Osteocyte (in vitro differentiated cells): ENCODE data around the gene COL6A1. TPM values are rescaled to one million over a fixed set of nuclear protein-coding genes. Genes with fewer than 3 reads are reported as not detected.

Experiments
- DNase-seq: peaks from one replicate; pipeline ENCODE4 v3.0.0; 2021; ENCODE audit warnings: mixed read lengths; ENCODE audit not compliant: unreplicated experiment; ENCODE audit errors: extremely low spot score
- H3K27ac Mint-ChIP-seq: one replicate; pipeline ENCODE4 v1.8.0; 2021; ENCODE audit warnings: mild to moderate bottlenecking, mixed read lengths; ENCODE audit not compliant: unreplicated experiment
- H3K27me3 Mint-ChIP-seq: one replicate; pipeline ENCODE4 v1.8.0; 2021; ENCODE audit warnings: mixed read lengths; ENCODE audit not compliant: unreplicated experiment
- H3K36me3 Mint-ChIP-seq: one replicate; pipeline ENCODE4 v1.8.0; 2021; ENCODE audit warnings: mixed read lengths; ENCODE audit not compliant: unreplicated experiment
- H3K4me1 Mint-ChIP-seq: one replicate; pipeline ENCODE4 v1.8.0; 2021; ENCODE audit warnings: mixed read lengths; ENCODE audit not compliant: unreplicated experiment
- H3K4me3 Mint-ChIP-seq: one replicate; pipeline ENCODE4 v1.8.0; 2021; ENCODE audit warnings: mild to moderate bottlenecking, moderate library complexity, mixed read lengths; ENCODE audit not compliant: unreplicated experiment
- H3K9me3 Mint-ChIP-seq: one replicate; pipeline ENCODE4 v1.8.0; 2021; ENCODE audit warnings: mixed read lengths; ENCODE audit not compliant: unreplicated experiment
- total RNA-seq: library from RNA; stranded (reverse); gene quantifications from 2 replicates; pipeline ENCODE4 v1.2.1, GENCODE V29; 2021
- TF ChIP-seq, protein P1 (sequence below): fragments of 200-600 bp; sonication (generic); IDR thresholded peaks from 2 replicates; pipeline ENCODE4 v1.5.0; 2021; ENCODE audit warnings: antibody characterized with exemption, mild to moderate bottlenecking, moderate library complexity

Gene COL6A1
- total RNA-seq, 1 donor from 2014 or later, result 1,503 TPM

GRCh38 chr21:45988366-45989347, 7.1 kb downstream of the COL6A1 start:
- peaks cover 14% of the 10 kb centered on the region for H3K4me1 Mint-ChIP-seq
- DNase-seq, result no peak
- no peak overlapping the region for H3K4me3 Mint-ChIP-seq

GRCh38 chr21:45989355-45990048, 7.9 kb downstream of the COL6A1 start:
- H3K9me3 Mint-ChIP-seq, result no peaks in the 10 kb centered on the region
- peaks cover 10% of the 10 kb centered on the region for H3K4me1 Mint-ChIP-seq
- DNase-seq, result no peak
- H3K27ac Mint-ChIP-seq, result no peak overlapping the region
- H3K4me3 Mint-ChIP-seq, result no peak overlapping the region
- no peaks in the 10 kb centered on the region for H3K27me3 Mint-ChIP-seq
- peaks cover 16% of the 10 kb centered on the region for H3K36me3 Mint-ChIP-seq
- TF ChIP-seq, protein P1, sequence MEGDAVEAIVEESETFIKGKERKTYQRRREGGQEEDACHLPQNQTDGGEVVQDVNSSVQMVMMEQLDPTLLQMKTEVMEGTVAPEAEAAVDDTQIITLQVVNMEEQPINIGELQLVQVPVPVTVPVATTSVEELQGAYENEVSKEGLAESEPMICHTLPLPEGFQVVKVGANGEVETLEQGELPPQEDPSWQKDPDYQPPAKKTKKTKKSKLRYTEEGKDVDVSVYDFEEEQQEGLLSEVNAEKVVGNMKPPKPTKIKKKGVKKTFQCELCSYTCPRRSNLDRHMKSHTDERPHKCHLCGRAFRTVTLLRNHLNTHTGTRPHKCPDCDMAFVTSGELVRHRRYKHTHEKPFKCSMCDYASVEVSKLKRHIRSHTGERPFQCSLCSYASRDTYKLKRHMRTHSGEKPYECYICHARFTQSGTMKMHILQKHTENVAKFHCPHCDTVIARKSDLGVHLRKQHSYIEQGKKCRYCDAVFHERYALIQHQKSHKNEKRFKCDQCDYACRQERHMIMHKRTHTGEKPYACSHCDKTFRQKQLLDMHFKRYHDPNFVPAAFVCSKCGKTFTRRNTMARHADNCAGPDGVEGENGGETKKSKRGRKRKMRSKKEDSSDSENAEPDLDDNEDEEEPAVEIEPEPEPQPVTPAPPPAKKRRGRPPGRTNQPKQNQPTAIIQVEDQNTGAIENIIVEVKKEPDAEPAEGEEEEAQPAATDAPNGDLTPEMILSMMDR, result no peak

More at GRCh38 chr21:45988366-45989347, 7.1 kb downstream of the COL6A1 start:
- Mint-ChIP-seq H3K36me3 (peaks cover 20% of the 10 kb centered on the region), H3K27ac (no peak overlapping the region), H3K9me3 (no peaks in the 10 kb centered on the region), H3K27me3 (no peaks in the 10 kb centered on the region)
- TF ChIP-seq, protein P1, result no peak

- H3K27ac Mint-ChIP-seq, result no peak overlapping the region
- no peak for DNase-seq
- no peaks in the 10 kb centered on the region for H3K9me3 Mint-ChIP-seq
- H3K4me3 Mint-ChIP-seq, result no peak overlapping the region
- H3K4me1 Mint-ChIP-seq, result peaks cover 10% of the 10 kb centered on the region
- peaks cover 16% of the 10 kb centered on the region for H3K36me3 Mint-ChIP-seq
- TF ChIP-seq, protein P1, result no peak
- no peaks in the 10 kb centered on the region for H3K27me3 Mint-ChIP-seq
Observed at GRCh38 chr21:45990049-45990711, 8.6 kb downstream of the COL6A1 start.

- peak overlapping the region; percentile 38 for H3K27ac Mint-ChIP-seq
- DNase-seq, result peak; percentile 83
- no peaks in the 10 kb centered on the region for H3K27me3 Mint-ChIP-seq
- H3K4me3 Mint-ChIP-seq, result no peak overlapping the region
- peaks cover 15% of the 10 kb centered on the region for H3K4me1 Mint-ChIP-seq
- TF ChIP-seq, protein P1, result no peak
- peaks cover 15% of the 10 kb centered on the region for H3K36me3 Mint-ChIP-seq
- no peaks in the 10 kb centered on the region for H3K9me3 Mint-ChIP-seq
Observed at GRCh38 chr21:45990741-45991605, 9.4 kb downstream of the COL6A1 start.
